MM.1S (cell line): Measurements from ENCODE around the gene LIMS1.

Experiments used
- DNase-seq: peaks from one replicate; pipeline ENCODE4 v3.0.0-alpha.2; 2015
- H2AFZ ChIP-seq: fragments of 300-600 bp; sonication (generic); 2 replicates; pipeline ENCODE4 v1.6.0; 2016; ENCODE audit warnings: antibody characterized with exemption, low read length
- H3F3A ChIP-seq: fragments of 300-600 bp; sonication (generic); 2 replicates; pipeline ENCODE4 v1.6.1; 2016; ENCODE audit warnings: mild to moderate bottlenecking, antibody characterized with exemption, low read length, moderate library complexity, mixed read lengths; ENCODE audit not compliant: insufficient read depth
- H3K27ac ChIP-seq: fragments of 300-600 bp; sonication (generic); 2 replicates; pipeline ENCODE4 v1.5.1; 2016; ENCODE audit warnings: mild to moderate bottlenecking, low read length
- H3K27me3 ChIP-seq: fragments of 300-600 bp; sonication (generic); replicated peaks from 2 replicates; pipeline ENCODE4 v1.6.0; 2016; ENCODE audit warnings: low read length; ENCODE audit not compliant: insufficient read depth
- H3K36me3 ChIP-seq: fragments of 300-600 bp; sonication (generic); replicated peaks from 2 replicates; pipeline ENCODE4 v1.6.1; 2016; ENCODE audit warnings: mild to moderate bottlenecking, low read length, mixed read lengths; ENCODE audit not compliant: insufficient read depth
- H3K4me1 ChIP-seq: fragments of 300-600 bp; sonication (generic); 2 replicates; pipeline ENCODE4 v1.6.1; 2016; ENCODE audit warnings: low read length, mixed read lengths
- H3K4me2 ChIP-seq: fragments of 300-600 bp; sonication (generic); 2 replicates; pipeline ENCODE4 v1.6.0; 2016; ENCODE audit warnings: low read depth, low read length
- H3K4me3 ChIP-seq: fragments of 300-600 bp; sonication (generic); 2 replicates; pipeline ENCODE4 v1.5.1; 2016; ENCODE audit warnings: low read length, mixed read lengths
- H3K79me2 ChIP-seq: fragments of 300-600 bp; sonication (generic); 2 replicates; pipeline ENCODE4 v1.6.1; 2016; ENCODE audit warnings: mixed run types, low read length, mixed read lengths
- H3K9ac ChIP-seq: fragments of 300-600 bp; sonication (generic); 2 replicates; pipeline ENCODE4 v1.6.1; 2016; ENCODE audit warnings: low read length, mixed read lengths
- H3K9me2 ChIP-seq: fragments of 300-600 bp; sonication (generic); replicated peaks from 2 replicates; pipeline ENCODE4 v1.6.1; 2016; ENCODE audit warnings: mild to moderate bottlenecking, low read length, mixed read lengths; ENCODE audit not compliant: insufficient read depth
- H3K9me3 ChIP-seq: fragments of 300-600 bp; sonication (generic); replicated peaks from 2 replicates; pipeline ENCODE4 v1.6.1; 2016; ENCODE audit warnings: mild to moderate bottlenecking, low read length, mixed read lengths; ENCODE audit not compliant: insufficient read depth
- H4K20me1 ChIP-seq: fragments of 300-600 bp; sonication (generic); 2 replicates; pipeline ENCODE4 v1.6.1; 2016; ENCODE audit warnings: mild to moderate bottlenecking, low read length, moderate library complexity, mixed read lengths; ENCODE audit not compliant: insufficient read depth
- EZH2 ChIP-seq: fragments of 300-600 bp; sonication (generic); optimal IDR thresholded peaks from 2 replicates; pipeline ENCODE3; 2017; ENCODE audit warnings: low read depth, mild to moderate bottlenecking, antibody characterized with exemption, low read length, mixed read lengths
- EZH2phosphoT487 ChIP-seq: fragments of 300-600 bp; sonication (generic); IDR thresholded peaks from 2 replicates; pipeline ENCODE4 v1.6.1; 2018; ENCODE audit warnings: antibody characterized with exemption, low read length
- TF ChIP-seq, protein P1 (sequence below): fragments of 300-600 bp; sonication (generic); IDR thresholded peaks from 2 replicates; pipeline ENCODE4 v1.5.1; 2016; ENCODE audit warnings: antibody characterized with exemption, low read length, mixed read lengths

Gene LIMS1

GRCh38 chr2:108535357-108535631 lies 1.0 kb downstream of the LIMS1 start:
- Histone ChIP-seq H3K4me1 (peaks cover 8% of the 10 kb centered on the region; the same call in 1 of the 2 replicates), H4K20me1 (no peaks in the 10 kb centered on the region), H3K27ac (peak overlapping the region; percentile 63; the same call in 1 of the 2 replicates), H2AFZ (peak overlapping the region; percentile 55; the same call in 1 of the 2 replicates), H3K27me3 (no peaks in the 10 kb centered on the region), H3K9ac (peak overlapping the region; percentile 73; the same call in 1 of the 2 replicates), H3K9me3 (no peaks in the 10 kb centered on the region), H3K4me2 (peak overlapping the region; percentile 84), H3K9me2 (no peaks in the 10 kb centered on the region), H3K4me3 (peak overlapping the region; percentile 97), H3K79me2 (peaks cover 56% of the 10 kb centered on the region), H3F3A (peaks cover 12% of the 10 kb centered on the region; the same call in 1 of the 2 replicates), H3K36me3 (no peaks in the 10 kb centered on the region)
- DNase-seq = no peak
- TF ChIP-seq EZH2 (no peak), EZH2phosphoT487 (no peak)
- TF ChIP-seq, protein P1, sequence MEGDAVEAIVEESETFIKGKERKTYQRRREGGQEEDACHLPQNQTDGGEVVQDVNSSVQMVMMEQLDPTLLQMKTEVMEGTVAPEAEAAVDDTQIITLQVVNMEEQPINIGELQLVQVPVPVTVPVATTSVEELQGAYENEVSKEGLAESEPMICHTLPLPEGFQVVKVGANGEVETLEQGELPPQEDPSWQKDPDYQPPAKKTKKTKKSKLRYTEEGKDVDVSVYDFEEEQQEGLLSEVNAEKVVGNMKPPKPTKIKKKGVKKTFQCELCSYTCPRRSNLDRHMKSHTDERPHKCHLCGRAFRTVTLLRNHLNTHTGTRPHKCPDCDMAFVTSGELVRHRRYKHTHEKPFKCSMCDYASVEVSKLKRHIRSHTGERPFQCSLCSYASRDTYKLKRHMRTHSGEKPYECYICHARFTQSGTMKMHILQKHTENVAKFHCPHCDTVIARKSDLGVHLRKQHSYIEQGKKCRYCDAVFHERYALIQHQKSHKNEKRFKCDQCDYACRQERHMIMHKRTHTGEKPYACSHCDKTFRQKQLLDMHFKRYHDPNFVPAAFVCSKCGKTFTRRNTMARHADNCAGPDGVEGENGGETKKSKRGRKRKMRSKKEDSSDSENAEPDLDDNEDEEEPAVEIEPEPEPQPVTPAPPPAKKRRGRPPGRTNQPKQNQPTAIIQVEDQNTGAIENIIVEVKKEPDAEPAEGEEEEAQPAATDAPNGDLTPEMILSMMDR = no peak

- DNase-seq = no peak
- Histone ChIP-seq H3F3A (peaks cover 12% of the 10 kb centered on the region; the same call in 1 of the 2 replicates), H3K9ac (no peak overlapping the region), H3K27ac (no peak overlapping the region), H3K9me2 (no peaks in the 10 kb centered on the region), H3K27me3 (no peaks in the 10 kb centered on the region), H3K36me3 (no peaks in the 10 kb centered on the region), H4K20me1 (no peaks in the 10 kb centered on the region), H3K4me2 (peak overlapping the region; percentile 84), H3K79me2 (peaks cover 66% of the 10 kb centered on the region), H2AFZ (no peak overlapping the region), H3K4me1 (peaks cover 15% of the 10 kb centered on the region), H3K4me3 (peak overlapping the region; percentile 97; the same call in 1 of the 2 replicates), H3K9me3 (no peaks in the 10 kb centered on the region)
- TF ChIP-seq EZH2phosphoT487 = no peak
- TF ChIP-seq, protein P1 = no peak
- no peak for TF ChIP-seq EZH2
Measured at GRCh38 chr2:108536133-108536780, 2.0 kb downstream of the LIMS1 start.

- Histone ChIP-seq H3K9ac (no peak overlapping the region), H3K36me3 (no peaks in the 10 kb centered on the region), H3K9me2 (no peaks in the 10 kb centered on the region), H4K20me1 (no peaks in the 10 kb centered on the region), H3K4me2 (peak overlapping the region; percentile 84; the same call in 1 of the 2 replicates), H3K4me1 (peaks cover 18% of the 10 kb centered on the region), H3K4me3 (no peak overlapping the region), H2AFZ (no peak overlapping the region), H3F3A (peaks cover 12% of the 10 kb centered on the region; the same call in 1 of the 2 replicates), H3K27ac (no peak overlapping the region), H3K79me2 (peaks cover 72% of the 10 kb centered on the region), H3K9me3 (no peaks in the 10 kb centered on the region), H3K27me3 (no peaks in the 10 kb centered on the region)
- TF ChIP-seq EZH2 (no peak), EZH2phosphoT487 (no peak)
- TF ChIP-seq, protein P1 = no peak
- no peak for DNase-seq
Measured at GRCh38 chr2:108536911-108537310, 2.6 kb downstream of the LIMS1 start.
